Neural cell (in vitro differentiated cells): ENCODE results near the gene CNTN4.

ENCODE experiments used
- CTCF ChIP-seq: fragments of 450-650 bp; IDR thresholded peaks from 2 replicates; pipeline ENCODE4 v1.5.1; 2014; ENCODE audit warnings: antibody characterized with exemption, mild to moderate bottlenecking, moderate library complexity; ENCODE audit not compliant: poor library complexity, severe bottlenecking
- EP300 ChIP-seq: fragments of 450-650 bp; conservative IDR thresholded peaks from 2 replicates; pipeline ENCODE4 v1.6.1; 2014; ENCODE audit warnings: antibody characterized with exemption, mild to moderate bottlenecking, moderate library complexity; ENCODE audit not compliant: poor library complexity, severe bottlenecking
- EZH2 ChIP-seq: fragments of 200-600, 300-800 bp; shearing (Covaris generic), sonication (generic); IDR thresholded peaks from 2 replicates; pipeline ENCODE4 v1.6.1; 2014; ENCODE audit warnings: antibody characterized with exemption, low read length, borderline replicate concordance, mild to moderate bottlenecking; ENCODE audit not compliant: insufficient read depth, poor library complexity, severe bottlenecking
- MXI1 ChIP-seq: fragments of 450-650 bp; conservative IDR thresholded peaks from 2 replicates; pipeline ENCODE4 v1.6.1; 2014; ENCODE audit warnings: antibody characterized with exemption, mild to moderate bottlenecking; ENCODE audit not compliant: poor library complexity, severe bottlenecking
- POLR2AphosphoS5 ChIP-seq: IDR thresholded peaks from 2 replicates; pipeline ENCODE4 v1.6.1; 2012
- RAD21 ChIP-seq: fragments of 450-650 bp; conservative IDR thresholded peaks from 2 replicates; pipeline ENCODE4 v1.6.1; 2014; ENCODE audit warnings: antibody characterized with exemption, mild to moderate bottlenecking, moderate library complexity
- REST ChIP-seq: IDR thresholded peaks from 2 replicates; pipeline ENCODE4 v1.6.1; 2012; ENCODE audit warnings: borderline replicate concordance
- SMC3 ChIP-seq: fragments of 450-650 bp; conservative IDR thresholded peaks from 2 replicates; pipeline ENCODE4 v1.6.1; 2014; ENCODE audit warnings: antibody characterized with exemption, mild to moderate bottlenecking, moderate library complexity; ENCODE audit not compliant: poor library complexity
- TAF1 ChIP-seq: IDR thresholded peaks from 2 replicates; pipeline ENCODE4 v1.6.1; 2012; ENCODE audit warnings: low read depth

GRCh38 chr3:2156244-2156847 lies 57.7 kb downstream of the CNTN4 start:
- TF ChIP-seq EP300 = no peak
- TF ChIP-seq POLR2AphosphoS5 = no peak
- no peak for TF ChIP-seq CTCF
- TF ChIP-seq SMC3 = no peak
- TF ChIP-seq EZH2 = no peak
- TF ChIP-seq TAF1 = no peak
- TF ChIP-seq REST = no peak
- no peak for TF ChIP-seq RAD21
- no peak for TF ChIP-seq MXI1
